ENCODE data around the gene ARMC2.
"Not testable (repeated sequence)": the region's sequence is repeated elsewhere in the genome, so short reads cannot be mapped to it uniquely, and the experiment has no call there.

The ARMC2 gene

GRCh38 chr6:108848116-108848868 lies at the start of gene ARMC2:
Gene ARMC2 (plus strand): TSS chr6:108848422. CDS start chr6:108854268, 5,846 bp downstream.
- DNase-seq = peak; percentile 88 to 90

GRCh38 chr6:108798670-108799353 lies 49.4 kb upstream of the ARMC2 start:
- peak; percentile 12 to 60 for DNase-seq

GRCh38 chr6:108799354-108799717 lies 48.9 kb upstream of the ARMC2 start:
- DNase-seq = no peak

GRCh38 chr6:108799791-108800190 lies 48.4 kb upstream of the ARMC2 start:
- DNase-seq = no peak

GRCh38 chr6:108800427-108800864 lies 47.8 kb upstream of the ARMC2 start:
- no peak for DNase-seq

- DNase-seq = no peak
These were observed 46.9 kb upstream of the ARMC2 start for GRCh38 chr6:108801366-108801765.

- DNase-seq = no peak
These were observed 44.2 kb upstream of the ARMC2 start for GRCh38 chr6:108803982-108804490.

GRCh38 chr6:108804956-108805355 lies 43.3 kb upstream of the ARMC2 start:
- no peak for DNase-seq

GRCh38 chr6:108805611-108806167 lies 42.5 kb upstream of the ARMC2 start:
- no peak for DNase-seq

- no peak for DNase-seq
These were observed 42.1 kb upstream of the ARMC2 start for GRCh38 chr6:108806171-108806570.

- no peak for DNase-seq
These were observed 41.6 kb upstream of the ARMC2 start for GRCh38 chr6:108806665-108807064.

GRCh38 chr6:108807928-108808327 lies 40.3 kb upstream of the ARMC2 start:
- DNase-seq = no peak

- no peak for DNase-seq
These were observed 39.0 kb upstream of the ARMC2 start for GRCh38 chr6:108809211-108809610.

- no peak for DNase-seq
These were observed 38.1 kb upstream of the ARMC2 start for GRCh38 chr6:108810057-108810643.

GRCh38 chr6:108811490-108811889 lies 36.7 kb upstream of the ARMC2 start:
- no peak for DNase-seq

GRCh38 chr6:108813218-108813617 lies 35.0 kb upstream of the ARMC2 start:
- not testable (repeated sequence) for DNase-seq

GRCh38 chr6:108817276-108817675 lies 30.9 kb upstream of the ARMC2 start:
- DNase-seq = not testable (repeated sequence)

GRCh38 chr6:108820006-108820405 lies 28.2 kb upstream of the ARMC2 start:
- DNase-seq = no peak

- DNase-seq = no peak
These were observed 25.8 kb upstream of the ARMC2 start for GRCh38 chr6:108822401-108822800.

GRCh38 chr6:108825326-108825725 lies 22.9 kb upstream of the ARMC2 start:
- DNase-seq = no peak

GRCh38 chr6:108831104-108831503 lies 17.1 kb upstream of the ARMC2 start:
- DNase-seq = no peak

- no peak for DNase-seq
These were observed 15.5 kb upstream of the ARMC2 start for GRCh38 chr6:108832738-108833137.

- DNase-seq = peak; percentile 84 to 88
These were observed 12.9 kb upstream of the ARMC2 start for GRCh38 chr6:108835218-108835850.
